GM10266 (cell line): ENCODE results near the gene PARD6A.

Experiments used
- DNase-seq: peaks from one replicate; pipeline ENCODE4 v3.0.0; 2012; ENCODE audit errors: extremely low spot score
- TF ChIP-seq, protein P1 (sequence below): IDR thresholded peaks from 2 replicates; pipeline ENCODE4 v1.5.1; 2012; ENCODE audit warnings: mild to moderate bottlenecking, low read depth; ENCODE audit not compliant: control insufficient read depth, insufficient read depth; ENCODE audit errors: missing control alignments

Gene PARD6A

DNA sequence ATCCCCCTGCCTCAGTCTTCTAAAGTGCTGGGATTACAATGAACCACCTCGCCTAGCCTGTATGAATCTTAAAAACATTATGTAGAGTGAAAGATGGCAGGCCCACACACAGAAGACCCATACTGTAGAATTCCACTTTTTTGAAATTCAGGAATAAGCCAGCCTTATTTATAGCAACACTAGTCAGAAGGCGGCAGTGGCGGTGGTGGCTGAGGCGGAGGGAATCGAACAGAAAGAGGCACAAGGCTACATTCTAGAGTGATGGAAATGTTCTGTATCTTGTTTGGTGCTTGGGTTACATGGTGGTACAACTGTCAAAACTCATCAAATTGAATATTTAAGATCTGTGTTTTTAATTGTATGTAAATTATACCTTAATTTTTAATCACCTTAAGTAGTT is 47.0 kb downstream of the PARD6A start:
- DNase-seq: no peak
- TF ChIP-seq, protein P1, sequence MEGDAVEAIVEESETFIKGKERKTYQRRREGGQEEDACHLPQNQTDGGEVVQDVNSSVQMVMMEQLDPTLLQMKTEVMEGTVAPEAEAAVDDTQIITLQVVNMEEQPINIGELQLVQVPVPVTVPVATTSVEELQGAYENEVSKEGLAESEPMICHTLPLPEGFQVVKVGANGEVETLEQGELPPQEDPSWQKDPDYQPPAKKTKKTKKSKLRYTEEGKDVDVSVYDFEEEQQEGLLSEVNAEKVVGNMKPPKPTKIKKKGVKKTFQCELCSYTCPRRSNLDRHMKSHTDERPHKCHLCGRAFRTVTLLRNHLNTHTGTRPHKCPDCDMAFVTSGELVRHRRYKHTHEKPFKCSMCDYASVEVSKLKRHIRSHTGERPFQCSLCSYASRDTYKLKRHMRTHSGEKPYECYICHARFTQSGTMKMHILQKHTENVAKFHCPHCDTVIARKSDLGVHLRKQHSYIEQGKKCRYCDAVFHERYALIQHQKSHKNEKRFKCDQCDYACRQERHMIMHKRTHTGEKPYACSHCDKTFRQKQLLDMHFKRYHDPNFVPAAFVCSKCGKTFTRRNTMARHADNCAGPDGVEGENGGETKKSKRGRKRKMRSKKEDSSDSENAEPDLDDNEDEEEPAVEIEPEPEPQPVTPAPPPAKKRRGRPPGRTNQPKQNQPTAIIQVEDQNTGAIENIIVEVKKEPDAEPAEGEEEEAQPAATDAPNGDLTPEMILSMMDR: no peak

DNA sequence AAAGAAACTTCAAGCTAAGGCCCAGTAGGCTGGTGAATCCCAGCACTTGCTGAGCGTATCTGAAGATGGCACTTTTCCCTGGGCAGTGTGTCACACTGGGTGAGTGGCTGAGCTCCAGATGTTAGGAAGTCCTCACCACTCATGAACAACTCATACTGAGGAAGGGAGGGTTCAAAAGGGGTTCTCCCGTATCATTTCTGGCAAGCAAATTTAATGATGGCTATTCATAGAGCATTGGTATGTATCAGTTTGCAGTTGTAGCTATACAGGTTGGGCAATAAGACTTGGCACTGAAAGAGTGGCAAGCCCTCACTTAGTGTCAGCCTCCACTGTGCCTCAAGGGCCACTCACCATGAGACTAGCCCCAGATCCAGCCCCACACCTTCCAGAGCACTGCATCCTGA is 47.6 kb downstream of the PARD6A start:
- TF ChIP-seq, protein P1: no peak
- DNase-seq: no peak

DNA sequence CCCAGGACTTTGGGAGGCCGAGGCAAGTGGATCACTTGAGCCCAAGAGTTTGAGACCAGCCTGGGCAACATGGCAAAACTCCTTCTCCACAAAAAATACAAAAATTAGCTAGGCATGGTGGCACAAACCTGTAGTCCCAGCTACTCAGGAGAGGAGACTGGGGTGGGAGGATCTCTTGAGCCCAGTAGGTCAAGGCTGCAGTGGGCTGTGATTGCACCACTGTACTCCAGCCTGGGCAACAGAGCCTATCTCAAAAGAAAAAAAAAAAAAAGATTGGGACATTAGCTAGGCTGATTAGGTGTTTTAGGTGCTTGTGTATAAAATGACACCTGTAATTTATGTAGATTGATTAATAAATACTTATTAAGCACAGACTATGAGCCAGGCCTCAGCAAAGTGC is 48.3 kb downstream of the PARD6A start:
- TF ChIP-seq, protein P1: no peak
- no peak for DNase-seq

DNA sequence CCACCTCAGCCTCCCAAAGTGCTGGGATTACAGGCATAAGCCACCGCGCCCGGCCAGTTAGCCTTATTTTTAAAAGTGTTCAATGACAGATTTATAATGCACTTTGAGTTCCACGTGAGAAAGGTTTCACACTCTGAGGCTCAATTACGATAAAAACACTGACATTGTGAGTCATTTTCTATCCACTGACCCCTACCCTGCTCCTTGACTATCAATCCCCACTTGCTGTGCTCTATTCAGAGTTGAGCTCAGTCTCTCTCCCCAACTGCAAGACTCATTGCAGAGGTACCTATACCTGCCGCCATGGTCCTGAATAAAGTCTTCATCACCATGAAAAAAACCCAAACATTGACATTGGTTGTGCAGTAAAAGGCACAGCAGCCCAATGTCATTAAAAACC is 49.8 kb downstream of the PARD6A start:
- no peak for DNase-seq
- TF ChIP-seq, protein P1: no peak
